ENCODE results near the gene CMYA5.

CMYA5 gene

DNA sequence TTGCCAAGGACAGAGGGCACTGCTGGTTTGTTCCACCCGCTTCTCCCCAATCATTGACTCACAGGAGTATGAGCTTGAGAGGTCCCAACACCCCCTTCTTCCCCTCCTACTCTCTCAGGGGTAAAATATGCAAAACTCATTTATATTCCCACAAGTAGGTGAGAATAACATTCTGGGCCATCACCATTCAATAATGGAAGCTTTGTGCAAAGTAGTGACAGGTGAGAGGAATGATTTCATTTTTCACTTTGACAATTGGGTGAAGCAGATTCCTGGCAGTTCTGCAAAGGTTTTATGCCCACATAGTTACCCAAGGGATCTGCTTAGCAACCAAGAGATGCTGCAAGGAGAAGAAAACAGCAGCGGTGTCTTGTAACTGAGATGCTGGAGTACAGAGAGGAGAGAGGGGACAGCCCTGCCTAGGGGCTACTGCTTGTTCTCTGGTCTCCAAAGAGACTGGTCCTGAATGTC lies 137.6 kb downstream of the CMYA5 start:
- H3K36me3 ChIP-seq (ENCODE audit: insufficient read depth, insufficient read length, low read length), result no peaks in the 10 kb centered on the region
- no peaks in the 10 kb centered on the region for H3K27me3 ChIP-seq (ENCODE audit: insufficient read depth, insufficient read length)
- H3K9me3 ChIP-seq (ENCODE audit: insufficient read depth, low read length), result no peaks in the 10 kb centered on the region
- TF ChIP-seq SUZ12 (IDR thresholded peaks at IDR 0.05; ENCODE audit: extremely low read depth, insufficient read depth, insufficient read length) (no peak), YY1 (IDR thresholded peaks at IDR 0.05; ENCODE audit: insufficient read depth, insufficient read length) (no peak), ZNF274 (IDR thresholded peaks at IDR 0.05; ENCODE audit: low read depth, low read length) (no peak)
- no peak overlapping the region for H3K4me3 ChIP-seq (ENCODE audit: insufficient read length, low read depth)
- no peak overlapping the region for H3K9ac ChIP-seq (ENCODE audit: insufficient read length, low read depth)
- H3K4me1 ChIP-seq (ENCODE audit: insufficient read depth, insufficient read length), result no peaks in the 10 kb centered on the region
- DNase-seq (ENCODE audit: low read depth, low spot score), result no peak

DNA sequence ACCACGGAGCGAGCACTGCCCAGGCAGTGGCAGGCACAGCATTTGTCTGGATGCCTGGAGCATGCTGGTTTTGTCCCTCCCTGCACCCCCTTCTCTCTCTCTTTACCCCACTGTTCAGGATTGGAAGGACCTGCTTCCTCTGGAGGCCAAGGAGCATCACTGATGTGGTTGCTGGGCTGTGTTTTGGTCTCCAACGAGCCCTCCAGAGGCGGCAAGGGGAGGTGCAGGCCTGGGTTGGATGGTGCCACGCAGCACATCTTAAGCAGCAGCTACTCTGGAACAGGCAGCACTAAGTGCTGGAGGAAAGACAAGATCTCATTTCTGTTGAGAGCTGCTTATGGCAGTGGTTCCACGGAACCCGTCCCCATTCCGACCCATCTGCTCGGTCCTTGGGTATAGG lies 139.6 kb downstream of the CMYA5 start:
- no peaks in the 10 kb centered on the region for H3K27me3 ChIP-seq (ENCODE audit: insufficient read depth, insufficient read length)
- H3K4me3 ChIP-seq (ENCODE audit: insufficient read length, low read depth), result no peak overlapping the region
- TF ChIP-seq YY1 (IDR thresholded peaks at IDR 0.05; ENCODE audit: insufficient read depth, insufficient read length) (no peak), SUZ12 (IDR thresholded peaks at IDR 0.05; ENCODE audit: extremely low read depth, insufficient read depth, insufficient read length) (no peak), ZNF274 (IDR thresholded peaks at IDR 0.05; ENCODE audit: low read depth, low read length) (no peak)
- no peaks in the 10 kb centered on the region for H3K4me1 ChIP-seq (ENCODE audit: insufficient read depth, insufficient read length)
- DNase-seq (ENCODE audit: low read depth, low spot score), result peak; percentile 25
- H3K9me3 ChIP-seq (ENCODE audit: insufficient read depth, low read length), result no peaks in the 10 kb centered on the region
- H3K36me3 ChIP-seq (ENCODE audit: insufficient read depth, insufficient read length, low read length), result no peaks in the 10 kb centered on the region
- no peak overlapping the region for H3K9ac ChIP-seq (ENCODE audit: insufficient read length, low read depth)

DNA sequence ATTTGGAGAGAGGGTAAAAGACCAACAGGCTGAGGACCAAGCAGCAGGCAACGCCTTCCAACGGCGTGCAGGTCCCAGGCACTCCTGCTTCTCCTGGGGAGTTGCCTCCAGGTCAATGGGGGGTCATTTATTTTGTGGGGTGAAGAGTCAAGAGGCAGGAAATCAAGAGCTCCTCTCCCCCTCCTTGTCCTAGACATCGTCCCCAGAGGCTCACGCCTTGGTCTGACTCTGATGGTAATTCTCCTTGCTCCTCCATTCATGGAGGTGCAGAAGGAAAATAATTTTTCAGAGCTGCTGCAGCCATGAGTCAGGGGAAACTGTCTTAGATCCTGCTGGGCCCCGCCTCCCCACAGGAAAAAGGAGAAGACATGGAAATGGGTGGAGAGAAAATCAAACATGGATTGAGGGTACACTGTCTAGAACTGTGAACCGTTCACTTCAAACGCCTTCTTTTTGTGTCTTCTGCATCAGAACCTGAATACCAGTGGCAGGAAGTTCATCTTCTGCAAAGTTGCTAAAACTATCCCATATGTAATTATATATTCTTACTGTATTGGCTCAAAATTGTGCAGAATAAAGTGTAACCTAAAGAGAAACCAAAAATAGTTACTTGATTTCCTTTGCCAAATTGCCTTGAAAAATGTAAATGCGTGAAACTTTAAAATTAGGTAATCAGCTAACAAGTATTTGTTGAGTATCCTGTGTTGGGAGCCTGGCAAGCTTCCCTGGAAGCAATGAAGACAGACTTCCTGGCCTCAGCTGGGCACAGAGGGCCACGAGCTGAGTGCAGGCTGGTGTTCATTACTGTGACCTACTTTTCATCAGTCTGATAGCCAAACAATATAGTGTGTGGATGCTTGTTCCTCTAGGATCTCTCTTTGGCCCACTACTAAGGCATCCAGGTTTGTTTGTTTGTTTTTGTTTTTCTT lies 142.0 kb downstream of the CMYA5 start:
- no peak overlapping the region for H3K9ac ChIP-seq (ENCODE audit: insufficient read length, low read depth)
- H3K27me3 ChIP-seq (ENCODE audit: insufficient read depth, insufficient read length), result no peaks in the 10 kb centered on the region
- H3K4me3 ChIP-seq (ENCODE audit: insufficient read length, low read depth), result no peak overlapping the region
- H3K36me3 ChIP-seq (ENCODE audit: insufficient read depth, insufficient read length, low read length), result no peaks in the 10 kb centered on the region
- no peaks in the 10 kb centered on the region for H3K4me1 ChIP-seq (ENCODE audit: insufficient read depth, insufficient read length)
- no peak for DNase-seq (ENCODE audit: low read depth, low spot score)
- TF ChIP-seq SUZ12 (IDR thresholded peaks at IDR 0.05; ENCODE audit: extremely low read depth, insufficient read depth, insufficient read length) (no peak), ZNF274 (IDR thresholded peaks at IDR 0.05; ENCODE audit: low read depth, low read length) (no peak), YY1 (IDR thresholded peaks at IDR 0.05; ENCODE audit: insufficient read depth, insufficient read length) (no peak)
- no peaks in the 10 kb centered on the region for H3K9me3 ChIP-seq (ENCODE audit: insufficient read depth, low read length)

DNA sequence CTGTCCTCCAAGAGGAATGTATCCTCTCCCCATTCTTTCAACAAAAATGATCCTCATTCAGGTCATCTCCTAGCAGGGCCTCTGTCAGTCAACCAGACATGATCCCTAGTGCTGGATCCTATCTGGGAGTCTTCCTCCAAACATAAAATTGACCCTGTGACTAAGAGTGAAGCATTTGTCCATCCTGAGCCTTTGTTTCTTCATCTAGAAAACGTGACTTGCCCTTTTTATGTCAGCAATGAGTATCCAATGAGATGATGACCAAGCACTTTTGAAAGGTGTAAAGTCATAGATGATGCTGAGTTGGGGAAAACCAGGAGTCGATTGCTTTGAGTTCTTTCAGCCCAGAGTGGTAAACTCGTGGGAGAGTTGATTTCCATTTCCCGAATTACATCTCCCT lies 143.3 kb downstream of the CMYA5 start:
- Histone ChIP-seq H3K4me3 (ENCODE audit: insufficient read length, low read depth) (no peak overlapping the region), H3K9ac (ENCODE audit: insufficient read length, low read depth) (no peak overlapping the region), H3K27me3 (ENCODE audit: insufficient read depth, insufficient read length) (no peaks in the 10 kb centered on the region), H3K9me3 (ENCODE audit: insufficient read depth, low read length) (no peaks in the 10 kb centered on the region), H3K36me3 (ENCODE audit: insufficient read depth, insufficient read length, low read length) (no peaks in the 10 kb centered on the region), H3K4me1 (ENCODE audit: insufficient read depth, insufficient read length) (no peaks in the 10 kb centered on the region)
- no peak for DNase-seq (ENCODE audit: low read depth, low spot score)
- TF ChIP-seq SUZ12 (IDR thresholded peaks at IDR 0.05; ENCODE audit: extremely low read depth, insufficient read depth, insufficient read length) (no peak), YY1 (IDR thresholded peaks at IDR 0.05; ENCODE audit: insufficient read depth, insufficient read length) (no peak), ZNF274 (IDR thresholded peaks at IDR 0.05; ENCODE audit: low read depth, low read length) (no peak)

DNA sequence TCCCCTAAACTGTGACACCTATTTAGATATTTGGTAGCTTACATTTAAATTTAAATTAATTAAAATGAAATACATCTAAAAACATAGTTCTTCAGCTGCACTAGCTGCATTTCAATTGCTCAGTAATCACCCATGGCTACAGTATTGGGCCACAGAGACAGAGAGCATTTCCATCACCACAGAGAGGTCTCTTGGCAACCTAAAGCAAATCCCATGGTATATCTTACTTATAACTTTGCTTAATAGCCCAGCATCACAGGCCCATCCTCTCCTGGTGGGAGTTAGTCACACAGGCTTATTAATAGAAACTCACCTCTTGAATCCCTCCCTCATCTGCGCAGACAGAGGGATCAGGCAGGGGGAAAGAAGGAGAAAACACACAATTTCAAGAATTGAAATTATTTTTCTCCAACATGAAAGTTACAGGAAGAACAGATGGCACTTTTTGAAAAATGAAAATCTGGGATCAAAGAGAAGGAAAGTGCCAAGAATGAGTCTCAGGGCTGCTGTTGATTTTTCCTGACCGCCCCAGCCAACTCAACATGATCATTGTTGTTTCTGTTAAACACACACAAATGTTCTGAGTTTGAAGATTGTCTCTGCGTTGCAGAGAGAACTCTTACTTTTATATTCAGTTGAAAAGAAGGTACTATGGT lies 144.6 kb downstream of the CMYA5 start:
- H3K9ac ChIP-seq (ENCODE audit: insufficient read length, low read depth), result no peak overlapping the region
- H3K4me3 ChIP-seq (ENCODE audit: insufficient read length, low read depth), result no peak overlapping the region
- H3K27me3 ChIP-seq (ENCODE audit: insufficient read depth, insufficient read length), result no peaks in the 10 kb centered on the region
- H3K9me3 ChIP-seq (ENCODE audit: insufficient read depth, low read length), result no peaks in the 10 kb centered on the region
- TF ChIP-seq SUZ12 (IDR thresholded peaks at IDR 0.05; ENCODE audit: extremely low read depth, insufficient read depth, insufficient read length) (no peak), ZNF274 (IDR thresholded peaks at IDR 0.05; ENCODE audit: low read depth, low read length) (no peak), YY1 (IDR thresholded peaks at IDR 0.05; ENCODE audit: insufficient read depth, insufficient read length) (no peak)
- no peaks in the 10 kb centered on the region for H3K36me3 ChIP-seq (ENCODE audit: insufficient read depth, insufficient read length, low read length)
- no peak for DNase-seq (ENCODE audit: low read depth, low spot score)
- no peaks in the 10 kb centered on the region for H3K4me1 ChIP-seq (ENCODE audit: insufficient read depth, insufficient read length)

DNA sequence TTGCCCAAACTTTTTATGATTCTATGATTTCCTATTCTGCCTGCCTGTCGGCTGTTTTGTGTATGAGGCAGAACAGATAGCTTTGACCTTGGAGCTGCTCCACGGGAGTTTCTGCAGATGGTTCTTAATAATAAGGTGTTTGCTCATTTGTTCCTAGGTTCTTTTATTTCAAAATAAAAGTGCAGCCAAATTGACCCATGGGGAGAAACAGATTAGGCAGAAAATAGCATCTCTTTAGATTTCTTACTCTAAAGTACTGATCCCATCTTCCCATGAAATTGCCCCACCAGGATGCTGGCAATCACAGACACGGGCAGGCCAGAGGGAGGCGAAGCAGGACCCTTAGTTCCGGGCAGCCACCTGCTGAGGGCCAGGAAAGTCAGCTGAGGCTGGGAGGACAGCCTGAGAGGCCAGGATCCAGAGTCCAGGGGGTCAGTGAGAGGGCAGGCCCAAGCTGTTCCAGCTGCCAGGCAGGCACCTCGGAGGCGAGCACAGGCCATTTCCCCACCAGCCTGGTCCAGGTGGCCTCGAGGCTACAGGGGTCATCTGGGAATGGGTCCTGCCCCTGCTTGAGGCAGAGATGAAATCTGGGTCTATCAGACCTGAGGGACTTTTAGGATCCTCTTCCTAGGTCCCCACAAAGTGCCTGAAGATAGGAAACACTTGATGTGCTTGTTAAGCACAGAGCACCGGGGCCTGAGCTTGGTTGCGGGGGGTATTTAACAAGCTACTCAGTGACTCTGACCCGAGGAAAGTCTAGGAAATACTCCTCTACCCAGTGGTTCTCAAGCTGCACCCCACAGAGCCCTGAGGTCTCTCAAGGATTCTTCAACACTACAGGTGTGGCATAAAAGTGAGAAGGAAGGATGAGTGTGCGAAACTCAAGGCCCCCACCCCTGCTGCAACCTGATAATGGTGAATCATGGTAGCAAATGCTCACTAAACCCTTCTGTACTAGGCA lies 145.4 kb downstream of the CMYA5 start:
- H3K4me1 ChIP-seq (ENCODE audit: insufficient read depth, insufficient read length), result no peaks in the 10 kb centered on the region
- no peak for TF ChIP-seq ZNF274 (IDR thresholded peaks at IDR 0.05; ENCODE audit: low read depth, low read length)
- TF ChIP-seq SUZ12 (IDR thresholded peaks at IDR 0.05; ENCODE audit: extremely low read depth, insufficient read depth, insufficient read length), result no peak
- TF ChIP-seq YY1 (IDR thresholded peaks at IDR 0.05; ENCODE audit: insufficient read depth, insufficient read length), result no peak
- no peak overlapping the region for H3K4me3 ChIP-seq (ENCODE audit: insufficient read length, low read depth)
- no peak overlapping the region for H3K9ac ChIP-seq (ENCODE audit: insufficient read length, low read depth)
- H3K27me3 ChIP-seq (ENCODE audit: insufficient read depth, insufficient read length), result no peaks in the 10 kb centered on the region
- H3K9me3 ChIP-seq (ENCODE audit: insufficient read depth, low read length), result no peaks in the 10 kb centered on the region
- no peak for DNase-seq (ENCODE audit: low read depth, low spot score)
- no peaks in the 10 kb centered on the region for H3K36me3 ChIP-seq (ENCODE audit: insufficient read depth, insufficient read length, low read length)

Measured in NT2/D1 (cell line).